Mesendoderm (in vitro differentiated cells): Measurements from ENCODE around the gene PLCG2.
A peak's percentile ranks its signal among the peaks of the same experiment; 100 is the strongest.

Experiments used
- DNase-seq: peaks from one replicate; pipeline ENCODE4 v3.0.0; 2013
- H2AK5ac ChIP-seq: 2 replicates; pipeline ENCODE4 v1.6.1; 2013; ENCODE audit warnings: low read length, inconsistent platforms
- H2BK120ac ChIP-seq: 2 replicates; pipeline ENCODE4 v1.6.1; 2013; ENCODE audit warnings: low read depth, mild to moderate bottlenecking, low read length, moderate library complexity, mixed read lengths
- H2BK15ac ChIP-seq: replicated peaks from 2 replicates; pipeline ENCODE4 v1.6.1; 2013; ENCODE audit warnings: low read depth, mild to moderate bottlenecking, moderate library complexity
- H2BK5ac ChIP-seq: 2 replicates; pipeline ENCODE4 v1.6.1; 2013; ENCODE audit warnings: low read length, inconsistent platforms
- H3K18ac ChIP-seq: 2 replicates; pipeline ENCODE4 v1.6.1; 2013; ENCODE audit warnings: mild to moderate bottlenecking, low read length, mixed read lengths
- H3K23ac ChIP-seq: one replicate; pipeline ENCODE4 v1.6.1; 2013; ENCODE audit warnings: low read length
- H3K27ac ChIP-seq: 2 replicates; pipeline ENCODE4 v1.5.1; 2013; ENCODE audit warnings: low read depth, mild to moderate bottlenecking, inconsistent platforms, low read length, moderate library complexity
- H3K27me3 ChIP-seq: 2 replicates; pipeline ENCODE4 v1.6.1; 2013; ENCODE audit warnings: low read length, control low read depth, mild to moderate bottlenecking, inconsistent platforms; ENCODE audit not compliant: insufficient read depth, poor library complexity
- H3K36me3 ChIP-seq: 2 replicates; pipeline ENCODE4 v1.6.1; 2013; ENCODE audit warnings: low read length, inconsistent platforms; ENCODE audit not compliant: control insufficient read depth, insufficient read depth
- H3K4ac ChIP-seq: one replicate; pipeline ENCODE4 v1.6.1; 2013; ENCODE audit warnings: low read depth, mild to moderate bottlenecking, low read length, moderate library complexity
- H3K4me1 ChIP-seq: 2 replicates; pipeline ENCODE4 v1.6.1; 2013; ENCODE audit warnings: low read depth, low read length, inconsistent platforms; ENCODE audit not compliant: control insufficient read depth
- H3K4me2 ChIP-seq: 2 replicates; pipeline ENCODE4 v1.6.1; 2013; ENCODE audit warnings: low read length
- H3K4me3 ChIP-seq: 2 replicates; pipeline ENCODE4 v1.5.1; 2013; ENCODE audit warnings: mild to moderate bottlenecking, low read length
- H3K56ac ChIP-seq: one replicate; pipeline ENCODE4 v1.6.1; 2013; ENCODE audit warnings: low read length
- H3K79me1 ChIP-seq: 2 replicates; pipeline ENCODE4 v1.6.1; 2013; ENCODE audit warnings: low read length, inconsistent platforms
- H3K79me2 ChIP-seq: 2 replicates; pipeline ENCODE4 v1.6.1; 2013; ENCODE audit warnings: mild to moderate bottlenecking, low read length; ENCODE audit not compliant: control insufficient read depth, insufficient read depth
- H3K9ac ChIP-seq: 2 replicates; pipeline ENCODE4 v1.6.1; 2013; ENCODE audit warnings: low read length, inconsistent platforms
- H4K5ac ChIP-seq: one replicate; pipeline ENCODE4 v1.6.1; 2013; ENCODE audit warnings: low read length
- H4K8ac ChIP-seq: one replicate; pipeline ENCODE4 v1.6.1; 2013; ENCODE audit warnings: low read depth, mild to moderate bottlenecking, control low read depth, low read length, moderate library complexity
- WGBS: extraction: QIAGEN DNeasy Blood & Tissue Kit; methylation state at CpG from one replicate; pipeline ENCODE4 v1.1.7; 2013; ENCODE audit warnings: low lambda C conversion rate, missing lambda C conversion rate; ENCODE audit not compliant: insufficient coverage; ENCODE audit errors: extremely low coverage; 5-methylcytosine and 5-hydroxymethylcytosine counted together

The PLCG2 gene

DNA sequence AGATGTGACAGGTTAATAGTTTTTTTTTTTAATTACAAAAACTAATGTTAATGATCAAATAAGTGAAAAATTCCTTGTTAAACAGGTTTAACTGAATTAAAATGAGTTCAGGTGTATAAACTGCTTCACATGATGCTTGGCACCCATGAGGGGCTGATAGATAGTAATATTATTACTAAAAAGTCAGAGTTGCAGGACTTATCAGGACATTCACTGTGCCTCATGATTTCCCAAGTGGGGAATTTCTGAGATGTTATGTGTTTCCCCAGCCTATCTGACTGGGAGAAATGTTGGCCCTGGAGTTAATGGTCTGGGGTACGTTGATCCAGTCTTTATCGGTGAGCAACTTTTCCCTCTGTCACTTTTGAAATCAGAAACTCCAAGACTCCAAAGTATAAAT, 102.1 kb downstream of the PLCG2 start:
- no peak overlapping the region for H3K4me3 ChIP-seq
- no peak overlapping the region for H3K9ac ChIP-seq
- no peak overlapping the region for H3K4me2 ChIP-seq
- DNase-seq: no peak
- H3K79me2 ChIP-seq: no peaks in the 10 kb centered on the region
- H3K18ac ChIP-seq: no peak overlapping the region
- no peak overlapping the region for H2BK120ac ChIP-seq
- H3K56ac ChIP-seq: no peak overlapping the region
- WGBS: no CpG with 5 or more reads among the region's 2 CpGs
- no peak overlapping the region for H3K4ac ChIP-seq
- H3K4me1 ChIP-seq: no peaks in the 10 kb centered on the region
- no peak overlapping the region for H4K8ac ChIP-seq
- no peak overlapping the region for H4K5ac ChIP-seq
- no peak overlapping the region for H3K27ac ChIP-seq
- no peaks in the 10 kb centered on the region for H3K27me3 ChIP-seq
- no peaks in the 10 kb centered on the region for H3K79me1 ChIP-seq
- H3K36me3 ChIP-seq: no peaks in the 10 kb centered on the region
- H2AK5ac ChIP-seq: no peak overlapping the region
- H2BK15ac ChIP-seq: no peak overlapping the region
- no peak overlapping the region for H2BK5ac ChIP-seq
- H3K23ac ChIP-seq: no peak overlapping the region

GRCh38 chr16:81882559-81882958, 103.5 kb downstream of the PLCG2 start:
- Histone ChIP-seq H3K36me3 (no peaks in the 10 kb centered on the region), H3K4me1 (no peaks in the 10 kb centered on the region), H3K4me3 (no peak overlapping the region), H3K79me2 (no peaks in the 10 kb centered on the region), H2BK5ac (no peak overlapping the region), H2AK5ac (no peak overlapping the region), H4K8ac (no peak overlapping the region), H2BK120ac (no peak overlapping the region), H3K4ac (no peak overlapping the region), H3K79me1 (no peaks in the 10 kb centered on the region), H3K23ac (no peak overlapping the region), H3K4me2 (no peak overlapping the region), H4K5ac (no peak overlapping the region), H3K56ac (no peak overlapping the region), H3K27ac (no peak overlapping the region), H3K27me3 (no peaks in the 10 kb centered on the region), H3K9ac (no peak overlapping the region), H3K18ac (no peak overlapping the region), H2BK15ac (no peak overlapping the region)
- no CpG with 5 or more reads among the region's 5 CpGs for WGBS
- no peak for DNase-seq

DNA sequence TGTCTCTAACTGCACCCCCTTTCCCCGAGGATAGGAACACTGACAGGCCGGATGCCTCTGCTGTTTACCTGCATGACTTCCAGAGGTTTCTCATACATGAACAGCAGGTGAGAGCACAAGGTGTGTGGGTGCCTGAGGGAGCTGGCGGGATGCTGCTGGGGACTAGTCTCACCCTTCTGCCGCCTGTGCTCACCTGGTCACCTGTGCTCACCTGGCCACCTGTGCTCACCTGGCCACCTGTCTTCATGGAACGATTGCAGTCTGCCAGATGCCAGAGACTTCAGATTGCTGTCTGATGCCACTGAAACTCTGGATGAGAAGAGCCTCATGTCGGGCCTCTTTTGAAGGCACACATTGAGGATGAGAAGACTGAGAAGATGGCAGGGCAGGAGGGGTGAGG, 104.1 kb downstream of the PLCG2 start:
- DNase-seq: no peak
- Histone ChIP-seq H4K8ac (no peak overlapping the region), H2AK5ac (no peak overlapping the region), H4K5ac (no peak overlapping the region), H3K36me3 (no peaks in the 10 kb centered on the region), H3K23ac (no peak overlapping the region), H3K4me1 (no peaks in the 10 kb centered on the region), H2BK5ac (no peak overlapping the region), H3K9ac (no peak overlapping the region), H3K79me1 (no peaks in the 10 kb centered on the region), H3K4me2 (no peak overlapping the region), H3K56ac (no peak overlapping the region), H3K18ac (no peak overlapping the region), H2BK15ac (no peak overlapping the region), H3K79me2 (no peaks in the 10 kb centered on the region), H2BK120ac (no peak overlapping the region), H3K4me3 (no peak overlapping the region), H3K4ac (no peak overlapping the region), H3K27ac (no peak overlapping the region), H3K27me3 (no peaks in the 10 kb centered on the region)
- WGBS: no CpG with 5 or more reads among the region's 6 CpGs

- H3K4ac ChIP-seq: no peak overlapping the region
- H3K4me1 ChIP-seq: no peaks in the 10 kb centered on the region
- H3K4me2 ChIP-seq: no peak overlapping the region
- H2BK120ac ChIP-seq: no peak overlapping the region
- no peak overlapping the region for H2BK15ac ChIP-seq
- no peaks in the 10 kb centered on the region for H3K27me3 ChIP-seq
- no peaks in the 10 kb centered on the region for H3K79me2 ChIP-seq
- H2AK5ac ChIP-seq: no peak overlapping the region
- no peak overlapping the region for H3K9ac ChIP-seq
- H3K23ac ChIP-seq: no peak overlapping the region
- H2BK5ac ChIP-seq: no peak overlapping the region
- no peak overlapping the region for H3K56ac ChIP-seq
- no peak overlapping the region for H4K5ac ChIP-seq
- no peaks in the 10 kb centered on the region for H3K36me3 ChIP-seq
- H3K27ac ChIP-seq: no peak overlapping the region
- WGBS: no CpG with 5 or more reads among the region's 9 CpGs
- H3K79me1 ChIP-seq: no peaks in the 10 kb centered on the region
- no peak overlapping the region for H3K18ac ChIP-seq
- peak; percentile 63 for DNase-seq
- no peak overlapping the region for H4K8ac ChIP-seq
- H3K4me3 ChIP-seq: no peak overlapping the region
Observed at GRCh38 chr16:81885976-81886586, 107.0 kb downstream of the PLCG2 start.

- H3K79me1 ChIP-seq: no peaks in the 10 kb centered on the region
- WGBS: no CpG with 5 or more reads among the region's 16 CpGs
- H3K4ac ChIP-seq: no peak overlapping the region
- peak overlapping the region; percentile 20 for H3K23ac ChIP-seq
- no peak overlapping the region for H3K27ac ChIP-seq
- H3K56ac ChIP-seq: no peak overlapping the region
- H2BK120ac ChIP-seq: no peak overlapping the region
- no peaks in the 10 kb centered on the region for H3K79me2 ChIP-seq
- no peak overlapping the region for H4K5ac ChIP-seq
- H3K36me3 ChIP-seq: no peaks in the 10 kb centered on the region
- H2BK5ac ChIP-seq: no peak overlapping the region
- H3K18ac ChIP-seq: no peak overlapping the region
- H3K4me1 ChIP-seq: no peaks in the 10 kb centered on the region
- DNase-seq: no peak
- no peak overlapping the region for H2BK15ac ChIP-seq
- H3K27me3 ChIP-seq: no peaks in the 10 kb centered on the region
- H3K4me3 ChIP-seq: no peak overlapping the region
- H3K9ac ChIP-seq: no peak overlapping the region
- H2AK5ac ChIP-seq: no peak overlapping the region
- no peak overlapping the region for H4K8ac ChIP-seq
- H3K4me2 ChIP-seq: no peak overlapping the region
Observed at GRCh38 chr16:81888520-81889394, 109.7 kb downstream of the PLCG2 start.
